ENCODE measurements around the gene EPHX1. TPM values are rescaled to one million over a fixed set of nuclear protein-coding genes. Genes with fewer than 3 reads are reported as not detected.
A peak's percentile ranks its signal among the peaks of the same experiment; 100 is the strongest.

The EPHX1 gene
- total and polyA plus RNA-seq, 4 donors = 31.7 to 115 (median 98.5) TPM

- Histone ChIP-seq H3K27me3 (ENCODE audit: control insufficient read depth in 3 of 3, insufficient read depth in 3 of 3, low read length in 2 of 3) (no peaks in the 10 kb centered on the region), H3K27ac (ENCODE audit: low read depth in 1 of 2, low read length in 1 of 2) (peak overlapping the region in 1 of 2 donors; percentile 97), H3K9me3 (ENCODE audit: control insufficient read depth in 4 of 4, insufficient read depth in 3 of 4, low read length in 3 of 4) (no peaks in the 10 kb centered on the region), H3K4me1 (ENCODE audit: control insufficient read depth in 5 of 5, insufficient read depth in 5 of 5, low read length in 5 of 5) (peaks cover 20 to 44% (median 27%) of the 10 kb centered on the region in 5 donors), H3K4me3 (peak overlapping the region; percentile 96), H3K9ac (ENCODE audit: insufficient read depth in 1 of 2, low read length in 2 of 2) (peak overlapping the region in 1 of 2 donors; percentile 85), H3K36me3 (ENCODE audit: control insufficient read depth in 4 of 4, insufficient read depth in 4 of 4, low read length in 4 of 4) (peaks cover 0 to 15% (median 8%) of the 10 kb centered on the region in 4 donors)
- ATAC-seq (ENCODE audit: insufficient read depth, low FRiP score) (no peak), DNase-seq (no peak)
- TF ChIP-seq CTCF (IDR thresholded peaks at IDR 0.05; ENCODE audit: control extremely low read depth, extremely low read depth) = no peak
- WGBS, 2 donors = 41 to 47% methylated on average over 5 of the region's 5 CpGs
Measured at GRCh38 chr1:225880636-225881035, 70.7 kb downstream of the EPHX1 start.

- Histone ChIP-seq H3K9me3 (ENCODE audit: control insufficient read depth in 4 of 4, insufficient read depth in 3 of 4, low read length in 3 of 4) (no peaks in the 10 kb centered on the region), H3K4me1 (ENCODE audit: control insufficient read depth in 5 of 5, insufficient read depth in 5 of 5, low read length in 5 of 5) (peaks cover 20 to 44% (median 27%) of the 10 kb centered on the region in 5 donors), H3K27ac (ENCODE audit: low read depth in 1 of 2, low read length in 1 of 2) (peak overlapping the region; percentile 79 to 97), H3K36me3 (ENCODE audit: control insufficient read depth in 4 of 4, insufficient read depth in 4 of 4, low read length in 4 of 4) (peaks cover 0 to 15% (median 8%) of the 10 kb centered on the region in 4 donors), H3K27me3 (ENCODE audit: control insufficient read depth in 3 of 3, insufficient read depth in 3 of 3, low read length in 2 of 3) (no peaks in the 10 kb centered on the region), H3K4me3 (peak overlapping the region; percentile 96), H3K9ac (ENCODE audit: insufficient read depth in 1 of 2, low read length in 2 of 2) (peak overlapping the region; percentile 77 to 85)
- 5 to 6% methylated on average over 25 of the region's 25 CpGs for WGBS, 2 donors
- no peak for TF ChIP-seq CTCF (IDR thresholded peaks at IDR 0.05; ENCODE audit: control extremely low read depth, extremely low read depth)
- DNase-seq (peak in 2 of 3 donors; percentile 40 to 61), ATAC-seq (ENCODE audit: insufficient read depth, low FRiP score) (peak; percentile 32)
Measured at GRCh38 chr1:225881081-225881958, 71.4 kb downstream of the EPHX1 start.

GRCh38 chr1:225881959-225882693 is 72.2 kb downstream of the EPHX1 start, which contains the start of gene TMEM63A:
Gene TMEM63A, minus strand, starts transcription at chr1:225882380. Its CDS starts 4,800 bp downstream, at chr1:225877580.
- WGBS, 2 donors = 0 to 1% methylated on average over 52 to 64 of the region's 64 CpGs

More at GRCh38 chr1:225881959-225882693, 72.2 kb downstream of the EPHX1 start, which contains the start of gene TMEM63A:
- H3K36me3 ChIP-seq (ENCODE audit: control insufficient read depth in 4 of 4, insufficient read depth in 4 of 4, low read length in 4 of 4) = peaks cover 0 to 11% (median 5%) of the 10 kb centered on the region in 4 donors
- no peaks in the 10 kb centered on the region for H3K27me3 ChIP-seq (ENCODE audit: control insufficient read depth in 3 of 3, insufficient read depth in 3 of 3, low read length in 2 of 3)
- peak; percentile 94 to 96 (median 95) for DNase-seq
- H3K27ac ChIP-seq (ENCODE audit: low read depth in 1 of 2, low read length in 1 of 2) = peak within 1 kb of the TSS; percentile 79 to 97
- peak; percentile 15 for TF ChIP-seq CTCF (IDR thresholded peaks at IDR 0.05; ENCODE audit: control extremely low read depth, extremely low read depth)
- H3K9ac ChIP-seq (ENCODE audit: insufficient read depth in 1 of 2, low read length in 2 of 2) = peak within 1 kb of the TSS; percentile 77 to 85
- H3K4me3 ChIP-seq = peak within 1 kb of the TSS; percentile 96
- peak; percentile 82 for ATAC-seq (ENCODE audit: insufficient read depth, low FRiP score)
- H3K4me1 ChIP-seq (ENCODE audit: control insufficient read depth in 5 of 5, insufficient read depth in 5 of 5, low read length in 5 of 5) = peaks cover 20 to 44% (median 27%) of the 10 kb centered on the region in 5 donors
- no peaks in the 10 kb centered on the region for H3K9me3 ChIP-seq (ENCODE audit: control insufficient read depth in 4 of 4, insufficient read depth in 3 of 4, low read length in 3 of 4)

Measured in lung (tissue), 12 donors.